ENCODE measurements around the gene PIGN. TPM values are rescaled to one million over a fixed set of nuclear protein-coding genes. Genes with fewer than 3 reads are reported as not detected.

PIGN gene
- total RNA-seq, 1 experiment from 2014 or later: 21.4 TPM

DNA sequence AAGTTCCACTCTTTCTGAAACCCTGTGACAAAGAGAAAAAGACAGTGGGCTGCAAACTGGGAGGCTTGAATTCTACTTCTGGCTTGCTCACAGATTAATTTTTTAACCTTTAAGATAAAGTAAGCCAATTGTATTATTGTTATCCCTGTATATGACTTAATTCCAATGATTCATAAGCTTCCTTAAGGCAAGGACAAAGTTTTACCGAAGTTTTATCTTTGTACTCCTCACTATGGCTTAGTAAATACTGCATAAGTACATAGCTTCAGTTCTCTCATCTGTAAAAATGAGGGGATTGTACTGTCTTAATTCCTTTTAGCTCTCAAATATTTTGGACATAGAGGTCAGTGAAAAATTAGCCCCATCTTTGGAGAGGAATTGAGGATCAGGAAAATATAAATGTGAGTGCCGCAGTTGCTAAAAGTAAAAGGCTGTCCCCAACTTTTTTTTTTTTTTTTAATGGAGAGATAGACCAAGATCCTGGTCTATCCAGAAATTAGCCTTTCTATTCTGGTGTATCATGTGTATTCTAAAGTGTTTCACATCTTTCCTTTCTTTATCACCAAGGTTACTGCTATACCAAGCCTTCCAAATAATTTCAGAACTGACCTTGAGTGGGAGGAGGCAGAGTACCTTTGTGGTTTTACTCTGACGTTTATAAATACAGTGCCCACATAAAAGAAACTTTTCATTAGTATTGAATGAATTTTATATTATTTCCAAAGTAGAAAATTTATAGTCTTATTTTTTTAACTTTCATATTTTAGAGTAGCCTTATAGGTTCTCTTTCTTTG lies 13.5 kb upstream of the PIGN start:
- in situ Hi-C loops (cut with HindIII; ENCODE audit: low pct_unique_long_range_greater_than_20kb, low sequenced_read_pairs): no loop called here
- DNase-seq (ENCODE audit: low read depth, low spot score): no peak
- TF ChIP-seq, protein P1, sequence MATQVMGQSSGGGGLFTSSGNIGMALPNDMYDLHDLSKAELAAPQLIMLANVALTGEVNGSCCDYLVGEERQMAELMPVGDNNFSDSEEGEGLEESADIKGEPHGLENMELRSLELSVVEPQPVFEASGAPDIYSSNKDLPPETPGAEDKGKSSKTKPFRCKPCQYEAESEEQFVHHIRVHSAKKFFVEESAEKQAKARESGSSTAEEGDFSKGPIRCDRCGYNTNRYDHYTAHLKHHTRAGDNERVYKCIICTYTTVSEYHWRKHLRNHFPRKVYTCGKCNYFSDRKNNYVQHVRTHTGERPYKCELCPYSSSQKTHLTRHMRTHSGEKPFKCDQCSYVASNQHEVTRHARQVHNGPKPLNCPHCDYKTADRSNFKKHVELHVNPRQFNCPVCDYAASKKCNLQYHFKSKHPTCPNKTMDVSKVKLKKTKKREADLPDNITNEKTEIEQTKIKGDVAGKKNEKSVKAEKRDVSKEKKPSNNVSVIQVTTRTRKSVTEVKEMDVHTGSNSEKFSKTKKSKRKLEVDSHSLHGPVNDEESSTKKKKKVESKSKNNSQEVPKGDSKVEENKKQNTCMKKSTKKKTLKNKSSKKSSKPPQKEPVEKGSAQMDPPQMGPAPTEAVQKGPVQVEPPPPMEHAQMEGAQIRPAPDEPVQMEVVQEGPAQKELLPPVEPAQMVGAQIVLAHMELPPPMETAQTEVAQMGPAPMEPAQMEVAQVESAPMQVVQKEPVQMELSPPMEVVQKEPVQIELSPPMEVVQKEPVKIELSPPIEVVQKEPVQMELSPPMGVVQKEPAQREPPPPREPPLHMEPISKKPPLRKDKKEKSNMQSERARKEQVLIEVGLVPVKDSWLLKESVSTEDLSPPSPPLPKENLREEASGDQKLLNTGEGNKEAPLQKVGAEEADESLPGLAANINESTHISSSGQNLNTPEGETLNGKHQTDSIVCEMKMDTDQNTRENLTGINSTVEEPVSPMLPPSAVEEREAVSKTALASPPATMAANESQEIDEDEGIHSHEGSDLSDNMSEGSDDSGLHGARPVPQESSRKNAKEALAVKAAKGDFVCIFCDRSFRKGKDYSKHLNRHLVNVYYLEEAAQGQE (IDR thresholded peaks at IDR 0.05; ENCODE audit: insufficient read depth in 1 of 2, low read depth in 2 of 2, low read length in 1 of 2): no peak
- TF ChIP-seq, protein P2, sequence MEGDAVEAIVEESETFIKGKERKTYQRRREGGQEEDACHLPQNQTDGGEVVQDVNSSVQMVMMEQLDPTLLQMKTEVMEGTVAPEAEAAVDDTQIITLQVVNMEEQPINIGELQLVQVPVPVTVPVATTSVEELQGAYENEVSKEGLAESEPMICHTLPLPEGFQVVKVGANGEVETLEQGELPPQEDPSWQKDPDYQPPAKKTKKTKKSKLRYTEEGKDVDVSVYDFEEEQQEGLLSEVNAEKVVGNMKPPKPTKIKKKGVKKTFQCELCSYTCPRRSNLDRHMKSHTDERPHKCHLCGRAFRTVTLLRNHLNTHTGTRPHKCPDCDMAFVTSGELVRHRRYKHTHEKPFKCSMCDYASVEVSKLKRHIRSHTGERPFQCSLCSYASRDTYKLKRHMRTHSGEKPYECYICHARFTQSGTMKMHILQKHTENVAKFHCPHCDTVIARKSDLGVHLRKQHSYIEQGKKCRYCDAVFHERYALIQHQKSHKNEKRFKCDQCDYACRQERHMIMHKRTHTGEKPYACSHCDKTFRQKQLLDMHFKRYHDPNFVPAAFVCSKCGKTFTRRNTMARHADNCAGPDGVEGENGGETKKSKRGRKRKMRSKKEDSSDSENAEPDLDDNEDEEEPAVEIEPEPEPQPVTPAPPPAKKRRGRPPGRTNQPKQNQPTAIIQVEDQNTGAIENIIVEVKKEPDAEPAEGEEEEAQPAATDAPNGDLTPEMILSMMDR (IDR thresholded peaks at IDR 0.05): no peak
- TF ChIP-seq POLR2AphosphoS5 (IDR thresholded peaks at IDR 0.05; ENCODE audit: low read depth, low read length) (no peak), TCF7L2 (IDR thresholded peaks at IDR 0.05; ENCODE audit: low read depth, low read length) (no peak), SIN3A (IDR thresholded peaks at IDR 0.05; ENCODE audit: borderline replicate concordance, insufficient read depth, low read depth, low read length) (no peak)
- intact Hi-C loops (cut with micrococcal nuclease; ENCODE audit: unreplicated experiment): no loop called here
- no peak for ATAC-seq
- Histone ChIP-seq H3K36me3 (ENCODE audit: control insufficient read depth, insufficient read depth, low read length) (no peaks in the 10 kb centered on the region), H3K4me1 (ENCODE audit: control insufficient read depth, insufficient read depth, low read length) (no peaks in the 10 kb centered on the region), H3K27ac (ENCODE audit: low read length) (no peak overlapping the region), H3K27me3 (ENCODE audit: control insufficient read depth, insufficient read depth, low read length) (no peaks in the 10 kb centered on the region), H3K4me3 (ENCODE audit: low read depth in 2 of 2, low read length in 2 of 2) (no peak overlapping the region), H3K9me3 (ENCODE audit: control insufficient read depth, insufficient read depth, low read depth, low read length) (no peaks in the 10 kb centered on the region)
- CTCF ChIA-PET: no interaction called here
- BruUV-seq (replicated peaks): no TSS peak
- POLR2A ChIA-PET: interaction anchor here (0.5 kb wide), 1 partner anchor 26 kb away, joined by 3 read pairs; no protein-coding TSS in a partner anchor

DNA sequence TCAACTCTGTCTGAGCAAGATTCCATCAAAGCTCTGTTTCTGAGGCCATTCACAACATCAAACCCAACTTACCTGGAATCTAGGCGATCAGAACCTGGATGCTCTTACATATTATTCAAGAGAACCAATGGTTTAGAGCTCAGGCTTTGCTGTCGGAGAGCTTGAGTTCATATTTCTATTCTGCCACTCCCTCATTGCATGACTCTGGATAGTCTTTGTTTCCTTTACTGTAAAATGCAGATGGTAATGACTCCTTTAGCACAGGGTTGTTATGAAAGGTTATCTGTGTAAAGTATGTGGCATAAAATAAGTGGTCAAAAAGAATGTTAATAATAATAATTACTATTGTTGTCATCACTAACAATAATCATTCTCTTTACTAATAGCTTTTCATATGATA lies 12.8 kb upstream of the PIGN start:
- POLR2A ChIA-PET: no interaction called here
- ATAC-seq (no peak), DNase-seq (ENCODE audit: low read depth, low spot score) (no peak)
- no peak overlapping the region for H3K27ac ChIP-seq (ENCODE audit: low read length)
- intact Hi-C loops (cut with micrococcal nuclease; ENCODE audit: unreplicated experiment) (no loop called here), in situ Hi-C loops (cut with HindIII; ENCODE audit: low pct_unique_long_range_greater_than_20kb, low sequenced_read_pairs) (no loop called here)
- H3K9me3 ChIP-seq (ENCODE audit: control insufficient read depth, insufficient read depth, low read depth, low read length): no peaks in the 10 kb centered on the region
- H3K4me1 ChIP-seq (ENCODE audit: control insufficient read depth, insufficient read depth, low read length): no peaks in the 10 kb centered on the region
- H3K36me3 ChIP-seq (ENCODE audit: control insufficient read depth, insufficient read depth, low read length): no peaks in the 10 kb centered on the region
- no peaks in the 10 kb centered on the region for H3K27me3 ChIP-seq (ENCODE audit: control insufficient read depth, insufficient read depth, low read length)
- no peak for TF ChIP-seq POLR2AphosphoS5 (IDR thresholded peaks at IDR 0.05; ENCODE audit: low read depth, low read length)
- TF ChIP-seq SIN3A (IDR thresholded peaks at IDR 0.05; ENCODE audit: borderline replicate concordance, insufficient read depth, low read depth, low read length): no peak
- TF ChIP-seq, protein P1 (IDR thresholded peaks at IDR 0.05; ENCODE audit: insufficient read depth in 1 of 2, low read depth in 2 of 2, low read length in 1 of 2): no peak
- TF ChIP-seq TCF7L2 (IDR thresholded peaks at IDR 0.05; ENCODE audit: low read depth, low read length): no peak
- TF ChIP-seq, protein P2 (IDR thresholded peaks at IDR 0.05): no peak
- no TSS peak for BruUV-seq (replicated peaks)
- H3K4me3 ChIP-seq (ENCODE audit: low read depth in 2 of 2, low read length in 2 of 2): no peak overlapping the region
- CTCF ChIA-PET: no interaction called here
